ENCODE data around the gene HRH4.

Gene HRH4

GRCh38 chr18:24494586-24494985 is 34.1 kb downstream of the HRH4 start:
- no peak for TF ChIP-seq CTCF (IDR thresholded peaks at IDR 0.05)
- no peak overlapping the region for H3K27ac ChIP-seq

GRCh38 chr18:24497031-24497754 is 36.8 kb downstream of the HRH4 start:
- TF ChIP-seq CTCF (IDR thresholded peaks at IDR 0.05) (no peak), ZFX (IDR thresholded peaks at IDR 0.05; ENCODE audit: borderline replicate concordance) (no peak)
- H3K27ac ChIP-seq, result no peak overlapping the region

GRCh38 chr18:24499814-24500213 is 39.4 kb downstream of the HRH4 start:
- no peak for TF ChIP-seq ZFX (IDR thresholded peaks at IDR 0.05; ENCODE audit: borderline replicate concordance)
- no peak for TF ChIP-seq CTCF (IDR thresholded peaks at IDR 0.05)
- H3K27ac ChIP-seq, result no peak overlapping the region

GRCh38 chr18:24500217-24500616 is 39.8 kb downstream of the HRH4 start:
- no peak overlapping the region for H3K27ac ChIP-seq
- TF ChIP-seq CTCF (IDR thresholded peaks at IDR 0.05) (no peak), ZFX (IDR thresholded peaks at IDR 0.05; ENCODE audit: borderline replicate concordance) (no peak)

GRCh38 chr18:24500766-24501165 is 40.3 kb downstream of the HRH4 start:
- no peak overlapping the region for H3K27ac ChIP-seq
- TF ChIP-seq CTCF (IDR thresholded peaks at IDR 0.05) (no peak), ZFX (IDR thresholded peaks at IDR 0.05; ENCODE audit: borderline replicate concordance) (no peak)

- no peak overlapping the region for H3K27ac ChIP-seq
- no peak for TF ChIP-seq CTCF (IDR thresholded peaks at IDR 0.05)
- no peak for TF ChIP-seq ZFX (IDR thresholded peaks at IDR 0.05; ENCODE audit: borderline replicate concordance)
Observed at GRCh38 chr18:24502667-24503523, 42.5 kb downstream of the HRH4 start.

GRCh38 chr18:24504401-24504800 is 44.0 kb downstream of the HRH4 start:
- no peak overlapping the region for H3K27ac ChIP-seq
- TF ChIP-seq ZFX (IDR thresholded peaks at IDR 0.05; ENCODE audit: borderline replicate concordance), result no peak
